Mesothelial cell of epicardium (in vitro differentiated cells): ENCODE results near the gene XYLT1. TPM values are rescaled to one million over a fixed set of nuclear protein-coding genes. Genes with fewer than 3 reads are reported as not detected.

Experiments
- DNase-seq, 2 experiments: peaks; one replicate each; pipeline ENCODE4 v3.0.0; 2021; ENCODE audit warnings: low spot score in 2 of 2; ENCODE audit not compliant: unreplicated experiment in 2 of 2
- H3K27ac Mint-ChIP-seq: 2 replicates; pipeline ENCODE4 v1.8.0; 2021; ENCODE audit warnings: mixed read lengths
- H3K27me3 Mint-ChIP-seq: 2 replicates; pipeline ENCODE4 v1.8.0; 2021; ENCODE audit warnings: low read depth, mixed read lengths
- H3K36me3 Mint-ChIP-seq: 2 replicates; pipeline ENCODE4 v1.8.0; 2021; ENCODE audit warnings: mixed read lengths
- H3K4me1 Mint-ChIP-seq: 2 replicates; pipeline ENCODE4 v1.8.0; 2021; ENCODE audit warnings: mixed read lengths
- H3K4me3 Mint-ChIP-seq: 2 replicates; pipeline ENCODE4 v1.8.0; 2021; ENCODE audit warnings: mild to moderate bottlenecking, moderate library complexity, mixed read lengths
- H3K9me3 Mint-ChIP-seq: 2 replicates; pipeline ENCODE4 v1.8.0; 2021; ENCODE audit warnings: mixed read lengths
- CTCF ChIP-seq: fragments of 200-600 bp; sonication (generic); IDR thresholded peaks from one replicate; pipeline ENCODE4 v1.5.0; 2021; ENCODE audit warnings: antibody characterized with exemption; ENCODE audit not compliant: unreplicated experiment
- total RNA-seq: library from RNA; stranded (reverse); gene quantifications from 3 replicates; pipeline ENCODE4 v1.2.1, GENCODE V29; 2021

XYLT1 gene
- total RNA-seq, 1 donor from 2014 or later: 15.2 TPM

DNA sequence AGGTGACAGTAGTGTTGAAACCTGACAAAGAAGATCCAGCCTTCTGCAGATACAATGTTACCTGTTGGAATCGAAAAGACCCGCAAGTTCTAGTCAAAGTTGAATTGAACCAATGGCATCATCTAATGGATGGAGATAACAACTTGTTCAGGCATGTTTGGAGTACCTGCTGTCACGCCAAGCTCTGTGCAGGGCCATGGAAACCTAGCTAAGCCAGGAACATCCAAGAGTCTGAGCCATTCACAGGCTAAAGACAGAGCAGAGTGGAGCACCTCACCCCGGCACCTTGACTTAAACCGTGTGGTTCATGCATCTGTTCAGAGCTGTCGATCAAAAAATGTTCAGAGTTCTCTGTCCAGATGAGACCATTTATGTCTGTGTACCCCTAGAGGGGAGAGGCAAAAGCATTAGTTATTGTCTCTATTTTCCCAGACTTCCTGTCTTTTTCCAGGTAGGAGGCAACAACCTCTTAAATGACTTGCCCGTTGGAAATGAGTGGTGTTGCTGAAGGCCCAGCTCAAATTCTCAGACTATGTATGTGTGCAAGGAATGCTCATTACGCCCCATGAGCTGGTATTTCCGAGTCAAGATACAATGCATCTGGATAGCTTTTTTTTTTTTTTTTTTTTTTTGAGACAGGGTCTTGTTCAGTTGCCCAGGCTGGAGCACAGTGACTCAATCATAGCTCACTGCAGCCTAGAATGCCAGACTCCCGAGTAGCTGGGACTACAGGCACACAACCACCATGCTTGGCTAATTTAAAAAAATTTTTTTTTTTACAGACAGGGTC is 44.9 kb upstream of the XYLT1 start:
- H3K36me3 Mint-ChIP-seq: no peaks in the 10 kb centered on the region
- H3K27ac Mint-ChIP-seq: no peak overlapping the region
- H3K27me3 Mint-ChIP-seq: peaks cover 20% of the 10 kb centered on the region
- H3K4me1 Mint-ChIP-seq: no peaks in the 10 kb centered on the region
- no peak overlapping the region for H3K4me3 Mint-ChIP-seq
- peaks cover 7% of the 10 kb centered on the region for H3K9me3 Mint-ChIP-seq
- no peak for TF ChIP-seq CTCF
- no peak for DNase-seq

DNA sequence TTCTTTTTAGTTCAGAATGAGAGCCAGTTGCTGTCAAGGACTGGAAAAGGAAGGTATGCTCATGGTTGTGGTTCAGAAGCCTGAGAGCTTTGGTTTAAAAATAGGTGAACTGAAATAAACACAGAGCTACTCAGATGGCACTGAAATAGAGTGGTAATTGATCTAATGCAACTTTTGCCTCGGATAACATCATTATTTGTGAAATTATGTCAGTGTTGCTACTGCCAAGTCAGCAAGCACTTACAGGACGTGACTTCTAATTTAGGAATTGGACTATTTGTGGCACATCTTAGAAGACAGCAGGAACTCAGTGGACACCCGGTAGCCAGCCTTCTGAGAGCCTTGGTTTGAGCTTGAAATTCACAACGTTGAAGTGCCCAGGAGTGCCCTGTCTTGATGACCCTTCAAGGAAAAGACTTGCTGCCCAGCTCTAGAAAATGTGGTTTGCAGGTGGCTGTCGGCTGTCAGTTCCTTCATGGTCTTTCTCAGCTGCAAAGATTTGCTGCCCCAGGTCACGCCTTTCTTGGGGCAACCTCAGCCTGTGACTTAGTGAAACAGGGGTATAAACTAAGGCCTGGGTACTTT is 42.0 kb upstream of the XYLT1 start:
- H3K9me3 Mint-ChIP-seq: peaks cover 19% of the 10 kb centered on the region
- peaks cover 2% of the 10 kb centered on the region for H3K27me3 Mint-ChIP-seq
- no peak for DNase-seq
- no peaks in the 10 kb centered on the region for H3K36me3 Mint-ChIP-seq
- no peak for TF ChIP-seq CTCF
- no peaks in the 10 kb centered on the region for H3K4me1 Mint-ChIP-seq
- H3K4me3 Mint-ChIP-seq: no peak overlapping the region
- no peak overlapping the region for H3K27ac Mint-ChIP-seq

- H3K36me3 Mint-ChIP-seq: no peaks in the 10 kb centered on the region
- DNase-seq: no peak
- H3K4me1 Mint-ChIP-seq: no peaks in the 10 kb centered on the region
- TF ChIP-seq CTCF: no peak
- H3K9me3 Mint-ChIP-seq: peaks cover 24% of the 10 kb centered on the region
- H3K27me3 Mint-ChIP-seq: peaks cover 2% of the 10 kb centered on the region
- H3K27ac Mint-ChIP-seq: no peak overlapping the region
- no peak overlapping the region for H3K4me3 Mint-ChIP-seq
These were observed 40.6 kb upstream of the XYLT1 start for GRCh38 chr16:17511340-17511739.

DNA sequence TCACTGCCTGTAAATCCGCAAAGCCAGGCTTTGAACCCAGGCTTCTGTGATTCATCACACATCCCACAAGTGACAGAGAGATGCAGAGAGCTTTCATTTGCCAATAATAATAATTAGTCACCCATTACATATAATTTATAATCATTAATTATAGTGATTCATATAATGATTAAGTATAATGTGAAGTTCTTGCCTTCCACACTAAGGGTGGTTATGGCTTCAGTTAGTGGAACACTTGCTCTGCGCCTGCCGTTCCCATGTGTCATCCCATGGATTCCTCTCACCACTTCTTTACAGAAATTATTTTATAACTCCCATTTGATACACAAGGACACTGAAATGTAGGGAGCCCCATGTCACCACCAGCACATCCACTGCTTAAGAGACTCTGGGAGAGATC is 39.8 kb upstream of the XYLT1 start:
- no peak for TF ChIP-seq CTCF
- Mint-ChIP-seq H3K4me1 (no peaks in the 10 kb centered on the region), H3K27me3 (peaks cover 2% of the 10 kb centered on the region), H3K36me3 (no peaks in the 10 kb centered on the region), H3K4me3 (no peak overlapping the region), H3K27ac (no peak overlapping the region), H3K9me3 (peaks cover 24% of the 10 kb centered on the region)
- DNase-seq: no peak

DNA sequence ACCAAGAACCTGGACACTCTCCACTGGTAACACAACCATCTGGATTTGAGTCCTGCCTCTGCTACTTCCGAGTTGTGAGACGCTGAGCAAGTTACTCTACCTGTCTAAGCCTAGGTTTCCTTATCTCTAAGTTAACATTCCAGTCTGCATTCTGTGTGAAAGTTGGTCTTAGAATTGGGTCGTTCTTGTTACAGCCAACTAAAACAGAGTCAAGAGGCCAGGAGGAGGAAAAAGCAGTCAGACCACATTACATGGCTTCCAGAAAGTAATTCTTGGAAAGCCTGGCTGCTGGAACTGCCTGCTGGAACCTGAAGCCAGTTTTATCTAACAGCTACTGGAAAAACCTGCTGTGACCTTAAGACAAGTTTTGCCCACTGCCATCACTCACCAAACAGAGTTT is 38.4 kb upstream of the XYLT1 start:
- H3K4me3 Mint-ChIP-seq: no peak overlapping the region
- H3K36me3 Mint-ChIP-seq: no peaks in the 10 kb centered on the region
- no peak for DNase-seq
- no peak for TF ChIP-seq CTCF
- H3K9me3 Mint-ChIP-seq: peaks cover 20% of the 10 kb centered on the region
- no peaks in the 10 kb centered on the region for H3K4me1 Mint-ChIP-seq
- H3K27me3 Mint-ChIP-seq: peaks cover 2% of the 10 kb centered on the region
- H3K27ac Mint-ChIP-seq: no peak overlapping the region
